ENCODE data around the gene SERTAD1. TPM values are rescaled to one million over a fixed set of nuclear protein-coding genes. Genes with fewer than 3 reads are reported as not detected.

SERTAD1 gene
- polyA plus RNA-seq = 10 to 100 TPM in 3 of 4 donors, 1 to 10 TPM in 1; 8.7 to 29.7 (median 22.6) TPM
- long read RNA-seq, donor 1, transcript SERTAD1-201 (2 exons, 2,114 nt) = major isoform, 16 of 16 reads
- long read RNA-seq, donor 1, partial matches to known transcripts = 0 of 16 reads
- long read RNA-seq, donor 1, other reads (novel, unspliced or antisense) = 0 of 16 reads
- long read RNA-seq, donor 2, partial matches to known transcripts = 0 of 3 reads
- long read RNA-seq, donor 2, other reads (novel, unspliced or antisense) = 0 of 3 reads
- long read RNA-seq, donor 3, partial matches to known transcripts = 0 of 4 reads
- long read RNA-seq, donor 3, other reads (novel, unspliced or antisense) = 0 of 4 reads
- long read RNA-seq, donor 4 = 0 reads
- long read RNA-seq, donor 5, partial matches to known transcripts = 0 of 1 reads
- long read RNA-seq, donor 5, other reads (novel, unspliced or antisense) = 0 of 1 reads
- long read RNA-seq, donor 6, transcript SERTAD1-201 (2 exons, 2,114 nt) = major isoform, 7 of 7 reads
- long read RNA-seq, donor 6, partial matches to known transcripts = 0 of 7 reads
- long read RNA-seq, donor 6, other reads (novel, unspliced or antisense) = 0 of 7 reads
- long read RNA-seq, donor 7, transcript SERTAD1-201 (2 exons, 2,114 nt) = major isoform, 10 of 10 reads
- long read RNA-seq, donor 7, partial matches to known transcripts = 0 of 10 reads
- long read RNA-seq, donor 7, other reads (novel, unspliced or antisense) = 0 of 10 reads
- long read RNA-seq, donor 8, partial matches to known transcripts = 0 of 1 reads
- long read RNA-seq, donor 8, other reads (novel, unspliced or antisense) = 0 of 1 reads
- long read RNA-seq, donor 9, partial matches to known transcripts = 0 of 3 reads
- long read RNA-seq, donor 9, other reads (novel, unspliced or antisense) = 0 of 3 reads
- long read RNA-seq, donor 10, transcript SERTAD1-201 (2 exons, 2,114 nt) = major isoform, 12 of 12 reads
- long read RNA-seq, donor 10, partial matches to known transcripts = 0 of 12 reads
- long read RNA-seq, donor 10, other reads (novel, unspliced or antisense) = 0 of 12 reads

- DNase-seq = peak; percentile 100
- H3K4me3 ChIP-seq (ENCODE audit: low read depth in 1 of 3, low read length in 3 of 3) = peak within 1 kb of the TSS; percentile 57 to 84 (median 74)
- peaks cover 0 to 14% (median 0%) of the 10 kb centered on the region in 3 donors for H3K4me1 ChIP-seq (ENCODE audit: control insufficient read depth in 3 of 3, insufficient read depth in 2 of 3, low read depth in 1 of 3, low read length in 2 of 3)
- H3K36me3 ChIP-seq (ENCODE audit: control insufficient read depth in 3 of 3, insufficient read depth in 2 of 3, low read depth in 1 of 3, low read length in 3 of 3) = peaks cover 0 to 18% (median 4%) of the 10 kb centered on the region in 3 donors
- H3K9me3 ChIP-seq (ENCODE audit: control insufficient read depth in 2 of 2, insufficient read depth in 1 of 2, low read depth in 1 of 2, low read length in 1 of 2) = no peaks in the 10 kb centered on the region
- WGBS, 3 donors = 0% methylated on average over 61 to 75 of the region's 75 CpGs
- no peaks in the 10 kb centered on the region for H3K27me3 ChIP-seq (ENCODE audit: control insufficient read depth in 3 of 3, insufficient read depth in 3 of 3, low read length in 3 of 3)
- H3K27ac ChIP-seq (ENCODE audit: low read depth in 1 of 3, low read length in 2 of 3) = peak within 1 kb of the TSS; percentile 79 to 99 (median 97)
- no peak for FAIRE-seq
These were observed at the start of gene SERTAD1 for GRCh38 chr19:40425450-40426287. SERTAD1 (minus strand) TSS chr19:40425992; CDS start chr19:40423546, 2,446 bp downstream.

GRCh38 chr19:40474737-40475136 lies 48.9 kb upstream of the SERTAD1 start:
- Histone ChIP-seq H3K27me3 (ENCODE audit: control insufficient read depth in 3 of 3, insufficient read depth in 3 of 3, low read length in 3 of 3) (no peaks in the 10 kb centered on the region), H3K36me3 (ENCODE audit: control insufficient read depth in 3 of 3, insufficient read depth in 2 of 3, low read depth in 1 of 3, low read length in 3 of 3) (no peaks in the 10 kb centered on the region), H3K27ac (ENCODE audit: low read depth in 1 of 3, low read length in 2 of 3) (no peak overlapping the region), H3K4me1 (ENCODE audit: control insufficient read depth in 3 of 3, insufficient read depth in 2 of 3, low read depth in 1 of 3, low read length in 2 of 3) (no peaks in the 10 kb centered on the region), H3K4me3 (ENCODE audit: low read depth in 1 of 3, low read length in 3 of 3) (no peak overlapping the region), H3K9me3 (ENCODE audit: control insufficient read depth in 2 of 2, insufficient read depth in 1 of 2, low read depth in 1 of 2, low read length in 1 of 2) (no peaks in the 10 kb centered on the region)
- DNase-seq = no peak
- no peak for FAIRE-seq
- 81 to 89% (median 84%) methylated on average over 4 of the region's 4 CpGs for WGBS, 3 donors

- Histone ChIP-seq H3K4me3 (ENCODE audit: low read depth in 1 of 3, low read length in 3 of 3) (no peak overlapping the region), H3K27ac (ENCODE audit: low read depth in 1 of 3, low read length in 2 of 3) (no peak overlapping the region), H3K36me3 (ENCODE audit: control insufficient read depth in 3 of 3, insufficient read depth in 2 of 3, low read depth in 1 of 3, low read length in 3 of 3) (no peaks in the 10 kb centered on the region), H3K27me3 (ENCODE audit: control insufficient read depth in 3 of 3, insufficient read depth in 3 of 3, low read length in 3 of 3) (peaks cover 0 to 6% (median 0%) of the 10 kb centered on the region in 3 donors), H3K9me3 (ENCODE audit: control insufficient read depth in 2 of 2, insufficient read depth in 1 of 2, low read depth in 1 of 2, low read length in 1 of 2) (no peaks in the 10 kb centered on the region), H3K4me1 (ENCODE audit: control insufficient read depth in 3 of 3, insufficient read depth in 2 of 3, low read depth in 1 of 3, low read length in 2 of 3) (no peaks in the 10 kb centered on the region)
- WGBS, 3 donors = 91 to 96% (median 95%) methylated on average over 13 of the region's 13 CpGs
- no peak for FAIRE-seq
- no peak for DNase-seq
These were observed 46.7 kb upstream of the SERTAD1 start for GRCh38 chr19:40472516-40472915.

- Histone ChIP-seq H3K27me3 (ENCODE audit: control insufficient read depth in 3 of 3, insufficient read depth in 3 of 3, low read length in 3 of 3) (peaks cover 0 to 17% (median 0%) of the 10 kb centered on the region in 3 donors), H3K9me3 (ENCODE audit: control insufficient read depth in 2 of 2, insufficient read depth in 1 of 2, low read depth in 1 of 2, low read length in 1 of 2) (no peaks in the 10 kb centered on the region), H3K36me3 (ENCODE audit: control insufficient read depth in 3 of 3, insufficient read depth in 2 of 3, low read depth in 1 of 3, low read length in 3 of 3) (no peaks in the 10 kb centered on the region), H3K4me1 (ENCODE audit: control insufficient read depth in 3 of 3, insufficient read depth in 2 of 3, low read depth in 1 of 3, low read length in 2 of 3) (peaks cover 0 to 10% (median 0%) of the 10 kb centered on the region in 3 donors), H3K27ac (ENCODE audit: low read depth in 1 of 3, low read length in 2 of 3) (no peak overlapping the region), H3K4me3 (ENCODE audit: low read depth in 1 of 3, low read length in 3 of 3) (no peak overlapping the region)
- no peak for FAIRE-seq
- 97 to 99% (median 99%) methylated on average over 3 of the region's 3 CpGs for WGBS, 3 donors
- no peak for DNase-seq
These were observed 45.3 kb upstream of the SERTAD1 start for GRCh38 chr19:40471111-40471510.

- H3K4me3 ChIP-seq (ENCODE audit: low read depth in 1 of 3, low read length in 3 of 3) = no peak overlapping the region
- H3K27ac ChIP-seq (ENCODE audit: low read depth in 1 of 3, low read length in 2 of 3) = no peak overlapping the region
- no peak for FAIRE-seq
- WGBS, 3 donors = 92 to 94% (median 92%) methylated on average over 6 of the region's 6 CpGs
- no peaks in the 10 kb centered on the region for H3K9me3 ChIP-seq (ENCODE audit: control insufficient read depth in 2 of 2, insufficient read depth in 1 of 2, low read depth in 1 of 2, low read length in 1 of 2)
- no peaks in the 10 kb centered on the region for H3K36me3 ChIP-seq (ENCODE audit: control insufficient read depth in 3 of 3, insufficient read depth in 2 of 3, low read depth in 1 of 3, low read length in 3 of 3)
- H3K27me3 ChIP-seq (ENCODE audit: control insufficient read depth in 3 of 3, insufficient read depth in 3 of 3, low read length in 3 of 3) = peaks cover 0 to 18% (median 0%) of the 10 kb centered on the region in 3 donors
- peaks cover 0 to 23% (median 3%) of the 10 kb centered on the region in 3 donors for H3K4me1 ChIP-seq (ENCODE audit: control insufficient read depth in 3 of 3, insufficient read depth in 2 of 3, low read depth in 1 of 3, low read length in 2 of 3)
- no peak for DNase-seq
These were observed 43.2 kb upstream of the SERTAD1 start for GRCh38 chr19:40469011-40469410.

GRCh38 chr19:40466985-40467734 lies 41.4 kb upstream of the SERTAD1 start, which contains the start of gene SPTBN4:
SPTBN4 (plus strand) TSS chr19:40467001; CDS start chr19:40472622, 5,621 bp downstream.
- Histone ChIP-seq H3K4me1 (ENCODE audit: control insufficient read depth in 3 of 3, insufficient read depth in 2 of 3, low read depth in 1 of 3, low read length in 2 of 3) (peaks cover 0 to 24% (median 3%) of the 10 kb centered on the region in 3 donors), H3K9me3 (ENCODE audit: control insufficient read depth in 2 of 2, insufficient read depth in 1 of 2, low read depth in 1 of 2, low read length in 1 of 2) (no peaks in the 10 kb centered on the region), H3K27me3 (ENCODE audit: control insufficient read depth in 3 of 3, insufficient read depth in 3 of 3, low read length in 3 of 3) (peaks cover 0 to 18% (median 0%) of the 10 kb centered on the region in 3 donors), H3K4me3 (ENCODE audit: low read depth in 1 of 3, low read length in 3 of 3) (peak within 1 kb of the TSS in 2 of 3 donors; percentile 27 to 46), H3K27ac (ENCODE audit: low read depth in 1 of 3, low read length in 2 of 3) (peak within 1 kb of the TSS; percentile 31 to 57 (median 39)), H3K36me3 (ENCODE audit: control insufficient read depth in 3 of 3, insufficient read depth in 2 of 3, low read depth in 1 of 3, low read length in 3 of 3) (no peaks in the 10 kb centered on the region)
- FAIRE-seq (no peak), DNase-seq (peak in 1 of 2 donors; percentile 35)
- WGBS, 3 donors = 7 to 20% (median 13%) methylated on average over 14 to 87 of the region's 87 CpGs
